Measurements from ENCODE around the gene RDH13. TPM values are rescaled to one million over a fixed set of nuclear protein-coding genes. Genes with fewer than 3 reads are reported as not detected.

The RDH13 gene
- total and polyA plus RNA-seq, 2 experiments from 2014 or later = 6.4 to 7.8 TPM

DNA sequence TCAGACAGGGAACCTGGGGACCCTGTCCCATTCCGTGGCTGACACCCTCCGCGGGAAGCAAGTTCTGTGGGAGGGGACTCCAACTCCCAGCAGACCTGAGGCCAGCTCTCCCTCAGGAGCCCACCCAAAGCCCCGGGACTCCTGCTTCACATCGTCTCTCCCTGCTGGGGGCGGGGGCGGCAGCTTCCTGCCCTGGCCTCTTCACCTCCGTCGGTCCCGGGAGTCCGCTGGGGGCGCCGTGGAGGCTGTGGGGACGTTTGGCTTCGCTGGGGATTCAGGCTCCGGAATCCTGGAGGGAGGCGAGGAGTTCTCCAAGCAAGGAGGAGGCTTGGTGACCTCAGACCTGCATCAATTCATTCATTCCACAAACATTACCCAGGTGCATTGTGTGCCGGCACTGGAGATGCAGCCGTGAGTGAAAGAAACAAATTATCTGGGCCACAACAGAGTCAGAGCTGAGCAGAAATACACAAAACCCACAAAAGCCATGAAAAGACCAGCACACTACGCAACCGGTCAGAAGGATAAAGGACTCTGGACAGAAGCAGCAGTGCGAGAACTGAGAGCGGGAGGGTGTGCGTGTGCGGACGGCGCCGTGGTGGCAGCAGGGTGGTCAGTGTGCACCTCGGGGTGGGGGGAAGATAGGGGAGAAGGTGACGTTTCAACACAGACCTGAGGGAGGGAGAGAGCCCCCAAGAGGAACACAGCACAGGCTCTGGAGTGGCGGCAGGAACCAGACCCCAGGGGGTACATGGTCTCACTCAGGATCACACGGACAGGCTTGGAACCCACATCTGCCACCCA is 31.7 kb upstream of the RDH13 start:
- no peaks in the 10 kb centered on the region for H3K9me3 ChIP-seq (ENCODE audit: low read depth)
- no peak for DNase-seq
- H2AFZ ChIP-seq = no peak overlapping the region
- no peaks in the 10 kb centered on the region for H4K20me1 ChIP-seq (ENCODE audit: insufficient read depth)
- H3K4me3 ChIP-seq = no peak overlapping the region
- no peaks in the 10 kb centered on the region for H3K9me2 ChIP-seq (ENCODE audit: insufficient read depth)
- peaks cover 8% of the 10 kb centered on the region; the same call in 1 of the 2 replicates for H3K36me3 ChIP-seq (ENCODE audit: low read depth)
- no peaks in the 10 kb centered on the region for H3K27me3 ChIP-seq (replicated peaks; ENCODE audit: insufficient read depth)
- no peak overlapping the region for H3K4me2 ChIP-seq (ENCODE audit: unreplicated experiment)
- H3K79me2 ChIP-seq (ENCODE audit: insufficient read depth) = peaks cover 16% of the 10 kb centered on the region; the same call in 1 of the 2 replicates
- WGBS, 2 experiments (ENCODE audit: low coverage in 1 of 2, low lambda C conversion rate in 2 of 2, missing lambda C conversion rate in 2 of 2) = 94% methylated on average over 32 of the region's 32 CpGs
- TF ChIP-seq EZH2 (IDR thresholded peaks at IDR 0.05; ENCODE audit: insufficient read depth, poor library complexity, severe bottlenecking) = no peak
- no peak for TF ChIP-seq EZH2phosphoT487 (IDR thresholded peaks at IDR 0.05; ENCODE audit: insufficient read depth, low read depth)
- H3K4me1 ChIP-seq (ENCODE audit: insufficient read depth) = no peaks in the 10 kb centered on the region
- no peak overlapping the region for H3K9ac ChIP-seq
- no peak overlapping the region for H3K27ac ChIP-seq
- in situ Hi-C loops (cut with MboI) = no loop called here
- H3F3A ChIP-seq (ENCODE audit: insufficient read depth) = 0 out of 2 replicates have a peak, but pooled peaks cover 3% of the 10 kb centered on the region

DNA sequence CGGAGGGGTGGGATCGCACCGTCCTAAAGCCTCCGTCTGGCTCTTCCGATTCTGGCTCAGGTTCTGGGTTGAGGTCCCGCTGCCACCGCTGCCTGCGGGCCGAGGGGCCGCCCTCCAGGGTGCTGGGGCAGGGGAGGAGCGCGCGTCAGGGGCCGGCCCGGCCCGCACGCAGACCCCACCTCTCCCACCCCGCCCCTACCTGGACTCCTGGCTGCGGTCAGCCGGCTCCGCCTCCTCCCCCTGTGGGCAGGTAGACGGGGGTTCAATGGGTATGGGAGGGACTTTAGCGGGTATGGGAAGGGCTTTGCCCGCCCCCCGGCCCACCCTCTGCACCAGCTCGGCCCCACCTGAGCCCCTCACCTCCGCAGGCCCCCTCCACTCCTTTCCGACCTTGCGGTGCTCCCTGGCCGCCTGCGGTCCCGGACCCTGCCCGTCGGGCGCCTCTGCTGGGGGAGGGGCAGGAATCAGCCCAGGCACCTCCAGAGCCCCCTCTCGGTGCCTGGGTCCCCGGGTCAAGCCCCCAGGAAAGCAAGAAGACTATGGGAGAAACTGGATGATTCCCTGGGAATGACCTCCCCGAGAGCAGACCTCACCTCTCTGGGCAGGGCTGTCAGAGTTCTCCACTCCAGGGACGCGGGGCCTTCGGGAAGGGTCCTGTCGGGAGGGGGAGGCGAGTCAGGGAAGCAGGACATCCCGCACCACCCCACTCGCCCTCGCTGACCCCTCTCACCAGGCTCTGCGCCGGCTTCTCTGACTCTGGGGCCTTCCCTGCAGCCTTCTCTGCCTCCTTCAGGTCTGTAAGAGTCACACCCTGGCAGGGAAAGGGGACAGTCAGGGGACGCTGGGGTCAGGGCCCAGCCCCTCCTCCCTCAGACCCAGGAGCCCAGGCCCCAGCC is 29.7 kb upstream of the RDH13 start:
- TF ChIP-seq EZH2 (IDR thresholded peaks at IDR 0.05; ENCODE audit: insufficient read depth, poor library complexity, severe bottlenecking) (no peak), EZH2phosphoT487 (IDR thresholded peaks at IDR 0.05; ENCODE audit: insufficient read depth, low read depth) (no peak)
- in situ Hi-C loops (cut with MboI) = no loop called here
- H3K4me1 ChIP-seq (ENCODE audit: insufficient read depth) = peaks cover 4% of the 10 kb centered on the region; the same call in 1 of the 2 replicates
- H3K36me3 ChIP-seq (ENCODE audit: low read depth) = peaks cover 8% of the 10 kb centered on the region; the same call in 1 of the 2 replicates
- H3K4me2 ChIP-seq (ENCODE audit: unreplicated experiment) = no peak overlapping the region
- no peaks in the 10 kb centered on the region for H3K27me3 ChIP-seq (replicated peaks; ENCODE audit: insufficient read depth)
- no peaks in the 10 kb centered on the region for H3K9me2 ChIP-seq (ENCODE audit: insufficient read depth)
- H2AFZ ChIP-seq = no peak overlapping the region
- H4K20me1 ChIP-seq (ENCODE audit: insufficient read depth) = no peaks in the 10 kb centered on the region
- WGBS, 2 experiments (ENCODE audit: low coverage in 1 of 2, low lambda C conversion rate in 2 of 2, missing lambda C conversion rate in 2 of 2) = 87 to 93% methylated on average over 21 to 47 of the region's 49 CpGs
- no peak for DNase-seq
- no peak overlapping the region for H3K27ac ChIP-seq
- 0 out of 2 replicates have a peak, but pooled peaks cover under 1% of the 10 kb centered on the region for H3K79me2 ChIP-seq (ENCODE audit: insufficient read depth)
- H3F3A ChIP-seq (ENCODE audit: insufficient read depth) = 0 out of 2 replicates have a peak, but pooled peaks cover 7% of the 10 kb centered on the region
- no peak overlapping the region for H3K4me3 ChIP-seq
- H3K9ac ChIP-seq = no peak overlapping the region
- no peaks in the 10 kb centered on the region for H3K9me3 ChIP-seq (ENCODE audit: low read depth)

DNA sequence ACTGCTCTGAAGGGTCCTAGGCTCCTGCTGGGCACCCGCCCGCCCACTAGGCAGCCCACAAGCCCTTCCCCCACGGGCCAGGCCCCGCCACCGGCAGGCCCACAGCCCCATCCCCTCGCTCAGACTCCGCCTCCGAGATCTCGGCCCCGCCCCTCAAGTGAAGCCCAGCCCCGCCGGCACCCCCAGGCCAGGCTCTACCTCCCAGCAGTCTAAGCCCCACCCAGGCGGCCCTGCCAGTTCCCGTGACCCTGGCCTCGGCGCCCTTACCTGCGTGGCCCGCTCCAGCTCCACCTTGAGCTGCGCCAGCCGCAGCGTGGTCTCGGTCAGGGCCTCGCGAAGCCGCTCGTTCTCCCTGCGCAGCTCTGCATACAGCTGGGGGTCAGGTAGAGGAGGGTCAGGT is 29.0 kb upstream of the RDH13 start:
- Histone ChIP-seq H3K9me3 (ENCODE audit: low read depth) (no peaks in the 10 kb centered on the region), H3K4me1 (ENCODE audit: insufficient read depth) (peaks cover 6% of the 10 kb centered on the region; the same call in 1 of the 2 replicates), H3F3A (ENCODE audit: insufficient read depth) (0 out of 2 replicates have a peak, but pooled peaks cover 7% of the 10 kb centered on the region), H3K27ac (no peak overlapping the region), H3K9ac (no peak overlapping the region), H4K20me1 (ENCODE audit: insufficient read depth) (no peaks in the 10 kb centered on the region), H3K4me2 (ENCODE audit: unreplicated experiment) (no peak overlapping the region), H3K27me3 (replicated peaks; ENCODE audit: insufficient read depth) (no peaks in the 10 kb centered on the region), H3K9me2 (ENCODE audit: insufficient read depth) (no peaks in the 10 kb centered on the region), H2AFZ (no peak overlapping the region), H3K36me3 (ENCODE audit: low read depth) (peaks cover 8% of the 10 kb centered on the region; the same call in 1 of the 2 replicates), H3K4me3 (no peak overlapping the region), H3K79me2 (ENCODE audit: insufficient read depth) (no peaks in the 10 kb centered on the region)
- in situ Hi-C loops (cut with MboI) = no loop called here
- no peak for DNase-seq
- TF ChIP-seq EZH2 (IDR thresholded peaks at IDR 0.05; ENCODE audit: insufficient read depth, poor library complexity, severe bottlenecking) (no peak), EZH2phosphoT487 (IDR thresholded peaks at IDR 0.05; ENCODE audit: insufficient read depth, low read depth) (no peak)
- 87 to 95% methylated on average over 16 to 27 of the region's 27 CpGs for WGBS, 2 experiments (ENCODE audit: low coverage in 1 of 2, low lambda C conversion rate in 2 of 2, missing lambda C conversion rate in 2 of 2)
